ENCODE data around the gene TRAPPC6A. TPM values are rescaled to one million over a fixed set of nuclear protein-coding genes. Genes with fewer than 3 reads are reported as not detected.
A peak's percentile ranks its signal among the peaks of the same experiment; 100 is the strongest.

Gene TRAPPC6A
- total and polyA plus RNA-seq, 9 of the 15 experiments (the other 6 are each of a cell fraction or from before 2014, with no cell fraction given), result 0.82 to 23.6 (median 11.6) TPM

GRCh38 chr19:45179892-45180370, 1.9 kb upstream of the TRAPPC6A start:
- WGBS (ENCODE audit: insufficient coverage, low coverage, missing lambda C conversion rate), result 4% methylated on average over 9 of the region's 9 CpGs
- Histone ChIP-seq H3K27ac (ENCODE audit: extremely low read depth, low read depth, low read length) (peak overlapping the region; percentile 74), H3K27me3 (ENCODE audit: control insufficient read depth in 2 of 2, insufficient read depth in 2 of 2, low read length in 2 of 2) (no peaks in the 10 kb centered on the region), H3K9me1 (ENCODE audit: control insufficient read depth, insufficient read depth, low read length) (no peaks in the 10 kb centered on the region), H3K36me3 (ENCODE audit: control insufficient read depth, insufficient read depth, low read length) (peaks cover 13% of the 10 kb centered on the region; the same call in 2 of the 3 replicates), H3K79me2 (ENCODE audit: control insufficient read depth, insufficient read depth, low read length) (peaks cover 42% of the 10 kb centered on the region), H3K9ac (ENCODE audit: insufficient read depth in 1 of 2, low read depth in 2 of 2, low read length in 2 of 2) (peak overlapping the region; percentile 80 to 99), H2AFZ (ENCODE audit: low read depth, low read length) (peak overlapping the region; percentile 94), H3K4me2 (ENCODE audit: insufficient read depth, low read length) (peak overlapping the region; percentile 93), H4K20me1 (replicated peaks; ENCODE audit: control insufficient read depth, insufficient read depth, low read length) (no peaks in the 10 kb centered on the region), H3K4me1 (replicated peaks in 1 of 2; ENCODE audit: control insufficient read depth in 2 of 2, insufficient read depth in 2 of 2, low read length in 2 of 2) (peaks cover 14 to 43% of the 10 kb centered on the region in 2 experiments), H3K4me3 (peak overlapping the region; percentile 72), H3K9me3 (replicated peaks; ENCODE audit: control insufficient read depth, insufficient read depth, low read depth, low read length) (no peaks in the 10 kb centered on the region)
- in situ Hi-C loops (cut with MboI) (no loop called here), intact Hi-C loops (cut with micrococcal nuclease) (no loop called here)
- BruUV-seq (replicated peaks), result no TSS peak
- ChIA-PET CTCF (ENCODE audit: low intra/inter-chr PET ratio) (interaction anchor here (0.6 kb wide), 1 partner anchor 190 kb away, joined by 4 read pairs; no protein-coding TSS in a partner anchor), POLR2A (interaction anchor here (0.6 to 1.8 kb wide), 6 partner anchors 10 to 151 kb away, joined by 3 to 6 read pairs (median 4); partner anchors contain the start of gene EXOC3L2)
- no peak for FAIRE-seq
- ATAC-seq, result no peak
- peak in 3 of 4 experiments; percentile 32 to 42 (median 41) for DNase-seq (ENCODE audit: extremely low read depth in 1 of 4, low spot score in 3 of 4)
- TF ChIP-seq, protein P1, sequence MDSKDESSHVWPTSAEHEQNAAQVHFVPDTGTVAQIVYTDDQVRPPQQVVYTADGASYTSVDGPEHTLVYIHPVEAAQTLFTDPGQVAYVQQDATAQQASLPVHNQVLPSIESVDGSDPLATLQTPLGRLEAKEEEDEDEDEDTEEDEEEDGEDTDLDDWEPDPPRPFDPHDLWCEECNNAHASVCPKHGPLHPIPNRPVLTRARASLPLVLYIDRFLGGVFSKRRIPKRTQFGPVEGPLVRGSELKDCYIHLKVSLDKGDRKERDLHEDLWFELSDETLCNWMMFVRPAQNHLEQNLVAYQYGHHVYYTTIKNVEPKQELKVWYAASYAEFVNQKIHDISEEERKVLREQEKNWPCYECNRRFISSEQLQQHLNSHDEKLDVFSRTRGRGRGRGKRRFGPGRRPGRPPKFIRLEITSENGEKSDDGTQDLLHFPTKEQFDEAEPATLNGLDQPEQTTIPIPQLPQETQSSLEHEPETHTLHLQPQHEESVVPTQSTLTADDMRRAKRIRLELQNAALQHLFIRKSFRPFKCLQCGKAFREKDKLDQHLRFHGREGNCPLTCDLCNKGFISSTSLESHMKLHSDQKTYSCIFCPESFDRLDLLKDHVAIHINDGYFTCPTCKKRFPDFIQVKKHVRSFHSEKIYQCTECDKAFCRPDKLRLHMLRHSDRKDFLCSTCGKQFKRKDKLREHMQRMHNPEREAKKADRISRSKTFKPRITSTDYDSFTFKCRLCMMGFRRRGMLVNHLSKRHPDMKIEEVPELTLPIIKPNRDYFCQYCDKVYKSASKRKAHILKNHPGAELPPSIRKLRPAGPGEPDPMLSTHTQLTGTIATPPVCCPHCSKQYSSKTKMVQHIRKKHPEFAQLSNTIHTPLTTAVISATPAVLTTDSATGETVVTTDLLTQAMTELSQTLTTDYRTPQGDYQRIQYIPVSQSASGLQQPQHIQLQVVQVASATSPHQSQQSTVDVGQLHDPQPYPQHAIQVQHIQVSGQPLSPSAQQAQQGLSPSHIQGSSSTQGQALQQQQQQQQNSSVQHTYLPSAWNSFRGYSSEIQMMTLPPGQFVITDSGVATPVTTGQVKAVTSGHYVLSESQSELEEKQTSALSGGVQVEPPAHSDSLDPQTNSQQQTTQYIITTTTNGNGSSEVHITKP (IDR thresholded peaks at IDR 0.05; ENCODE audit: partially characterized antibody), result peak; percentile 68
- no peak for TF ChIP-seq CREBBP (IDR thresholded peaks at IDR 0.05; ENCODE audit: low read depth, low read length)
- TF ChIP-seq ZBTB11 (CRISPR knock-in tag; IDR thresholded peaks at IDR 0.05), result 0 out of 6 replicates have a peak, but pooled peaks of 1 of the 3 experiments have one; percentile 32
- TF ChIP-seq CXXC5 (CRISPR knock-in tag; IDR thresholded peaks at IDR 0.05), result no peak
- no peak for TF ChIP-seq ZNF75A (CRISPR knock-in tag; IDR thresholded peaks at IDR 0.05)
- 0 out of 2 replicates have a peak, but pooled peaks have one; percentile 41 for TF ChIP-seq ZNF76 (CRISPR knock-in tag; IDR thresholded peaks at IDR 0.05; ENCODE audit: borderline replicate concordance)
- peak; percentile 3 for TF ChIP-seq RBBP5 (IDR thresholded peaks at IDR 0.05; ENCODE audit: borderline replicate concordance, insufficient read depth, low read length, poor library complexity, severe bottlenecking)
- TF ChIP-seq, protein P2, sequence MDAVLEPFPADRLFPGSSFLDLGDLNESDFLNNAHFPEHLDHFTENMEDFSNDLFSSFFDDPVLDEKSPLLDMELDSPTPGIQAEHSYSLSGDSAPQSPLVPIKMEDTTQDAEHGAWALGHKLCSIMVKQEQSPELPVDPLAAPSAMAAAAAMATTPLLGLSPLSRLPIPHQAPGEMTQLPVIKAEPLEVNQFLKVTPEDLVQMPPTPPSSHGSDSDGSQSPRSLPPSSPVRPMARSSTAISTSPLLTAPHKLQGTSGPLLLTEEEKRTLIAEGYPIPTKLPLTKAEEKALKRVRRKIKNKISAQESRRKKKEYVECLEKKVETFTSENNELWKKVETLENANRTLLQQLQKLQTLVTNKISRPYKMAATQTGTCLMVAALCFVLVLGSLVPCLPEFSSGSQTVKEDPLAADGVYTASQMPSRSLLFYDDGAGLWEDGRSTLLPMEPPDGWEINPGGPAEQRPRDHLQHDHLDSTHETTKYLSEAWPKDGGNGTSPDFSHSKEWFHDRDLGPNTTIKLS (IDR thresholded peaks at IDR 0.05; ENCODE audit: borderline replicate concordance, low read depth), result peak; percentile 51
- TF ChIP-seq CHD1 (IDR thresholded peaks at IDR 0.05; ENCODE audit: low read length), result peak; percentile 13
- TF ChIP-seq SMARCC2 (IDR thresholded peaks at IDR 0.05; ENCODE audit: low read depth), result no peak
- peak; percentile 67 for TF ChIP-seq ZNF384 (IDR thresholded peaks at IDR 0.05; ENCODE audit: low read depth, low read length)

Measured in K562 (cell line).